ENCODE results near the gene TTC3. TPM values are rescaled to one million over a fixed set of nuclear protein-coding genes. Genes with fewer than 3 reads are reported as not detected.

Gene TTC3
- total RNA-seq, 1 experiment from 2014 or later = 71.5 TPM

- ChIA-PET CTCF (no interaction called here), POLR2A (no interaction called here), RAD21 (ENCODE audit: low non-redundant PET in 1 of 2, low total read pairs in 2 of 2, uncharacterized antibody in 2 of 2, unreplicated experiment in 2 of 2) (no interaction called here)
- no peak overlapping the region for H2AFZ ChIP-seq (ENCODE audit: low read depth, low read length, poor library complexity, severe bottlenecking)
- intact Hi-C loops (cut with micrococcal nuclease) = no loop called here
- H3K79me2 ChIP-seq (ENCODE audit: insufficient read depth, low read length) = peaks cover 3% of the 10 kb centered on the region; the same call in 1 of the 2 replicates
- no peaks in the 10 kb centered on the region for H3K9me3 ChIP-seq (ENCODE audit: control insufficient read depth in 1 of 2, insufficient read depth in 1 of 2, low read depth in 1 of 2, low read length in 2 of 2)
- no peak for DNase-seq (ENCODE audit: low read depth, low spot score)
- H4K20me1 ChIP-seq (ENCODE audit: insufficient read depth) = no peaks in the 10 kb centered on the region
- no peak for ATAC-seq
- BruUV-seq (replicated peaks) = no TSS peak
- no peaks in the 10 kb centered on the region for H3K27me3 ChIP-seq (ENCODE audit: insufficient read depth, low read length)
- H3K9me2 ChIP-seq (ENCODE audit: insufficient read depth) = no peaks in the 10 kb centered on the region
- no peak for TF ChIP-seq EZH2 (IDR thresholded peaks at IDR 0.05)
- no peak for TF ChIP-seq SRF (IDR thresholded peaks at IDR 0.05; ENCODE audit: low read depth)
- TF ChIP-seq SP1 (IDR thresholded peaks at IDR 0.05; ENCODE audit: low read depth) = no peak
- no peak for TF ChIP-seq JUND (IDR thresholded peaks at IDR 0.05)
- TF ChIP-seq SIN3A (IDR thresholded peaks at IDR 0.05; ENCODE audit: low read depth) = no peak
- TF ChIP-seq FOSL1 (IDR thresholded peaks at IDR 0.05; ENCODE audit: low read depth) = no peak
- TF ChIP-seq, protein P1, sequence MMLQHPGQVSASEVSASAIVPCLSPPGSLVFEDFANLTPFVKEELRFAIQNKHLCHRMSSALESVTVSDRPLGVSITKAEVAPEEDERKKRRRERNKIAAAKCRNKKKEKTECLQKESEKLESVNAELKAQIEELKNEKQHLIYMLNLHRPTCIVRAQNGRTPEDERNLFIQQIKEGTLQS (IDR thresholded peaks at IDR 0.05) = no peak
- no peak for TF ChIP-seq MAX (IDR thresholded peaks at IDR 0.05)
- TF ChIP-seq EZH2phosphoT487 (IDR thresholded peaks at IDR 0.05; ENCODE audit: borderline replicate concordance) = no peak
- no peak for TF ChIP-seq RAD21 (IDR thresholded peaks at IDR 0.05; ENCODE audit: low read depth)
- TF ChIP-seq, protein P2, sequence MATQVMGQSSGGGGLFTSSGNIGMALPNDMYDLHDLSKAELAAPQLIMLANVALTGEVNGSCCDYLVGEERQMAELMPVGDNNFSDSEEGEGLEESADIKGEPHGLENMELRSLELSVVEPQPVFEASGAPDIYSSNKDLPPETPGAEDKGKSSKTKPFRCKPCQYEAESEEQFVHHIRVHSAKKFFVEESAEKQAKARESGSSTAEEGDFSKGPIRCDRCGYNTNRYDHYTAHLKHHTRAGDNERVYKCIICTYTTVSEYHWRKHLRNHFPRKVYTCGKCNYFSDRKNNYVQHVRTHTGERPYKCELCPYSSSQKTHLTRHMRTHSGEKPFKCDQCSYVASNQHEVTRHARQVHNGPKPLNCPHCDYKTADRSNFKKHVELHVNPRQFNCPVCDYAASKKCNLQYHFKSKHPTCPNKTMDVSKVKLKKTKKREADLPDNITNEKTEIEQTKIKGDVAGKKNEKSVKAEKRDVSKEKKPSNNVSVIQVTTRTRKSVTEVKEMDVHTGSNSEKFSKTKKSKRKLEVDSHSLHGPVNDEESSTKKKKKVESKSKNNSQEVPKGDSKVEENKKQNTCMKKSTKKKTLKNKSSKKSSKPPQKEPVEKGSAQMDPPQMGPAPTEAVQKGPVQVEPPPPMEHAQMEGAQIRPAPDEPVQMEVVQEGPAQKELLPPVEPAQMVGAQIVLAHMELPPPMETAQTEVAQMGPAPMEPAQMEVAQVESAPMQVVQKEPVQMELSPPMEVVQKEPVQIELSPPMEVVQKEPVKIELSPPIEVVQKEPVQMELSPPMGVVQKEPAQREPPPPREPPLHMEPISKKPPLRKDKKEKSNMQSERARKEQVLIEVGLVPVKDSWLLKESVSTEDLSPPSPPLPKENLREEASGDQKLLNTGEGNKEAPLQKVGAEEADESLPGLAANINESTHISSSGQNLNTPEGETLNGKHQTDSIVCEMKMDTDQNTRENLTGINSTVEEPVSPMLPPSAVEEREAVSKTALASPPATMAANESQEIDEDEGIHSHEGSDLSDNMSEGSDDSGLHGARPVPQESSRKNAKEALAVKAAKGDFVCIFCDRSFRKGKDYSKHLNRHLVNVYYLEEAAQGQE (IDR thresholded peaks at IDR 0.05; ENCODE audit: low read depth) = no peak
- H3K4me2 ChIP-seq (ENCODE audit: low read length) = no peak overlapping the region
- no peak overlapping the region for H3K27ac ChIP-seq (ENCODE audit: low read depth, low read length)
- H3K36me3 ChIP-seq (ENCODE audit: control insufficient read depth in 1 of 2, insufficient read depth in 2 of 2, low read length in 2 of 2) = peaks cover 22 to 43% of the 10 kb centered on the region in 2 experiments; a peak in 3 of 4 replicates
- no peak overlapping the region for H3K9ac ChIP-seq (ENCODE audit: low read length)
- H3K4me1 ChIP-seq (ENCODE audit: control insufficient read depth in 1 of 2, insufficient read depth in 2 of 2, low read length in 2 of 2) = no peaks in the 10 kb centered on the region
- H3K4me3 ChIP-seq (replicated peaks in 1 of 2; ENCODE audit: low read depth in 1 of 2, low read length in 2 of 2) = no peak overlapping the region
Observed at GRCh38 chr21:37183749-37184148, 110.7 kb downstream of the TTC3 start.

Data from HCT116 (cell line).